Measurements from ENCODE around the gene PRRT1. TPM values are rescaled to one million over a fixed set of nuclear protein-coding genes. Genes with fewer than 3 reads are reported as not detected.

Gene PRRT1
- total RNA-seq, 4 donors from 2014 or later, result 3.1 to 4.1 (median 3.8) TPM; not detected in 1

- no peak for TF ChIP-seq CTCF (IDR thresholded peaks at IDR 0.05)
- no peak for TF ChIP-seq POLR2A (IDR thresholded peaks at IDR 0.05)
- no peak for DNase-seq
- peak overlapping the region in 3 of 4 donors; percentile 27 to 90 (median 86) for H3K4me3 ChIP-seq
- H3K9me3 ChIP-seq, result no peaks in the 10 kb centered on the region
- H3K4me1 ChIP-seq, result peaks cover 6 to 32% (median 16%) of the 10 kb centered on the region in 4 donors
- H3K27ac ChIP-seq, result peak overlapping the region; percentile 78 to 90 (median 86)
- H3K27me3 ChIP-seq, result no peaks in the 10 kb centered on the region
- peaks cover 0 to 27% (median 0%) of the 10 kb centered on the region in 3 donors for H3K36me3 ChIP-seq
Observed at GRCh38 chr6:32128751-32129296, 22.9 kb downstream of the PRRT1 start.

GRCh38 chr6:32127717-32128592 is 23.8 kb downstream of the PRRT1 start, which contains the start of gene ATF6B:
Gene ATF6B (minus strand): TSS chr6:32128246. CDS start chr6:32128207, 39 bp downstream.
- peaks cover 0 to 36% (median 0%) of the 10 kb centered on the region in 3 donors for H3K36me3 ChIP-seq
- H3K27me3 ChIP-seq, result no peaks in the 10 kb centered on the region
- peak within 1 kb of the TSS; percentile 78 to 90 (median 86) for H3K27ac ChIP-seq
- TF ChIP-seq POLR2A (IDR thresholded peaks at IDR 0.05) (peak; percentile 49 to 59), CTCF (IDR thresholded peaks at IDR 0.05) (no peak)
- H3K4me3 ChIP-seq, result peak within 1 kb of the TSS; percentile 74 to 90 (median 88)
- H3K9me3 ChIP-seq, result no peaks in the 10 kb centered on the region
- DNase-seq, result peak; percentile 95 to 99 (median 98)
- H3K4me1 ChIP-seq, result peaks cover 6 to 32% (median 16%) of the 10 kb centered on the region in 4 donors

GRCh38 chr6:32127409-32127716 is 24.4 kb downstream of the PRRT1 start:
- H3K4me3 ChIP-seq, result peak overlapping the region; percentile 74 to 90 (median 88)
- H3K9me3 ChIP-seq, result no peaks in the 10 kb centered on the region
- DNase-seq, result no peak
- H3K27ac ChIP-seq, result peak overlapping the region; percentile 78 to 88 (median 84)
- TF ChIP-seq CTCF (IDR thresholded peaks at IDR 0.05), result no peak
- TF ChIP-seq POLR2A (IDR thresholded peaks at IDR 0.05), result no peak
- no peaks in the 10 kb centered on the region for H3K27me3 ChIP-seq
- peaks cover 0 to 41% (median 0%) of the 10 kb centered on the region in 3 donors for H3K36me3 ChIP-seq
- peaks cover 6 to 32% (median 16%) of the 10 kb centered on the region in 4 donors for H3K4me1 ChIP-seq

GRCh38 chr6:32126880-32127279 is 24.9 kb downstream of the PRRT1 start:
- Histone ChIP-seq H3K27ac (no peak overlapping the region), H3K9me3 (no peaks in the 10 kb centered on the region), H3K4me3 (peak overlapping the region; percentile 74 to 90 (median 88)), H3K4me1 (peaks cover 6 to 32% (median 16%) of the 10 kb centered on the region in 4 donors), H3K27me3 (no peaks in the 10 kb centered on the region), H3K36me3 (peaks cover 0 to 45% (median 0%) of the 10 kb centered on the region in 3 donors)
- TF ChIP-seq CTCF (IDR thresholded peaks at IDR 0.05) (no peak), POLR2A (IDR thresholded peaks at IDR 0.05) (no peak)
- DNase-seq, result no peak

- no peaks in the 10 kb centered on the region for H3K9me3 ChIP-seq
- no peak overlapping the region for H3K27ac ChIP-seq
- H3K4me1 ChIP-seq, result peaks cover 4 to 35% (median 11%) of the 10 kb centered on the region in 4 donors
- no peaks in the 10 kb centered on the region for H3K27me3 ChIP-seq
- TF ChIP-seq POLR2A (IDR thresholded peaks at IDR 0.05) (no peak), CTCF (IDR thresholded peaks at IDR 0.05) (no peak)
- H3K4me3 ChIP-seq, result no peak overlapping the region
- H3K36me3 ChIP-seq, result peaks cover 0 to 71% (median 0%) of the 10 kb centered on the region in 3 donors
- DNase-seq, result no peak
Observed at GRCh38 chr6:32123681-32124080, 28.1 kb downstream of the PRRT1 start.
